ENCODE measurements around the gene IMMP2L. TPM values are rescaled to one million over a fixed set of nuclear protein-coding genes. Genes with fewer than 3 reads are reported as not detected.

The IMMP2L gene
- polyA plus RNA-seq, 4 donors: 10.5 to 20.1 (median 14.1) TPM

GRCh38 chr7:111495173-111495810 lies 67.0 kb downstream of the IMMP2L start:
- WGBS, 3 donors: 90 to 99% (median 98%) methylated on average over 2 of the region's 2 CpGs
- DNase-seq (no peak), FAIRE-seq (no peak)
- Histone ChIP-seq H3K36me3 (ENCODE audit: control insufficient read depth in 3 of 3, insufficient read depth in 2 of 3, low read depth in 1 of 3, low read length in 3 of 3) (peaks cover 0 to 2% (median 0%) of the 10 kb centered on the region in 3 donors), H3K9me3 (ENCODE audit: control insufficient read depth in 2 of 2, insufficient read depth in 1 of 2, low read depth in 1 of 2, low read length in 1 of 2) (peaks cover 0 to 2% of the 10 kb centered on the region in 2 donors), H3K27ac (ENCODE audit: low read depth in 1 of 3, low read length in 2 of 3) (no peak overlapping the region), H3K27me3 (ENCODE audit: control insufficient read depth in 3 of 3, insufficient read depth in 3 of 3, low read length in 3 of 3) (no peaks in the 10 kb centered on the region), H3K4me1 (ENCODE audit: control insufficient read depth in 3 of 3, insufficient read depth in 2 of 3, low read depth in 1 of 3, low read length in 2 of 3) (no peaks in the 10 kb centered on the region), H3K4me3 (ENCODE audit: low read depth in 1 of 3, low read length in 3 of 3) (no peak overlapping the region)

GRCh38 chr7:111492234-111492633 lies 70.1 kb downstream of the IMMP2L start:
- 82 to 95% (median 94%) methylated on average over 2 of the region's 2 CpGs for WGBS, 3 donors
- H3K9me3 ChIP-seq (ENCODE audit: control insufficient read depth in 2 of 2, insufficient read depth in 1 of 2, low read depth in 1 of 2, low read length in 1 of 2): peaks cover 0 to 2% of the 10 kb centered on the region in 2 donors
- H3K4me3 ChIP-seq (ENCODE audit: low read depth in 1 of 3, low read length in 3 of 3): no peak overlapping the region
- H3K27ac ChIP-seq (ENCODE audit: low read depth in 1 of 3, low read length in 2 of 3): no peak overlapping the region
- FAIRE-seq (no peak), DNase-seq (no peak)
- H3K27me3 ChIP-seq (ENCODE audit: control insufficient read depth in 3 of 3, insufficient read depth in 3 of 3, low read length in 3 of 3): no peaks in the 10 kb centered on the region
- no peaks in the 10 kb centered on the region for H3K4me1 ChIP-seq (ENCODE audit: control insufficient read depth in 3 of 3, insufficient read depth in 2 of 3, low read depth in 1 of 3, low read length in 2 of 3)
- H3K36me3 ChIP-seq (ENCODE audit: control insufficient read depth in 3 of 3, insufficient read depth in 2 of 3, low read depth in 1 of 3, low read length in 3 of 3): peaks cover 0 to 2% (median 0%) of the 10 kb centered on the region in 3 donors

- peak; percentile 89 for FAIRE-seq
Measured at GRCh38 chr7:111486472-111487142, 75.7 kb downstream of the IMMP2L start.

GRCh38 chr7:111485701-111486380 lies 76.5 kb downstream of the IMMP2L start:
- no peaks in the 10 kb centered on the region for H3K36me3 ChIP-seq (ENCODE audit: control insufficient read depth in 3 of 3, insufficient read depth in 2 of 3, low read depth in 1 of 3, low read length in 3 of 3)
- no peak overlapping the region for H3K4me3 ChIP-seq (ENCODE audit: low read depth in 1 of 3, low read length in 3 of 3)
- no peak for DNase-seq
- H3K27me3 ChIP-seq (ENCODE audit: control insufficient read depth in 3 of 3, insufficient read depth in 3 of 3, low read length in 3 of 3): no peaks in the 10 kb centered on the region
- H3K4me1 ChIP-seq (ENCODE audit: control insufficient read depth in 3 of 3, insufficient read depth in 2 of 3, low read depth in 1 of 3, low read length in 2 of 3): no peaks in the 10 kb centered on the region
- H3K9me3 ChIP-seq (ENCODE audit: control insufficient read depth in 2 of 2, insufficient read depth in 1 of 2, low read depth in 1 of 2, low read length in 1 of 2): no peaks in the 10 kb centered on the region
- H3K27ac ChIP-seq (ENCODE audit: low read depth in 1 of 3, low read length in 2 of 3): no peak overlapping the region
- 87 to 90% (median 90%) methylated on average over 4 of the region's 4 CpGs for WGBS, 3 donors
- FAIRE-seq: no peak

More at GRCh38 chr7:111486472-111487142, 75.7 kb downstream of the IMMP2L start:
- no peaks in the 10 kb centered on the region for H3K9me3 ChIP-seq (ENCODE audit: control insufficient read depth in 2 of 2, insufficient read depth in 1 of 2, low read depth in 1 of 2, low read length in 1 of 2)
- H3K4me1 ChIP-seq (ENCODE audit: control insufficient read depth in 3 of 3, insufficient read depth in 2 of 3, low read depth in 1 of 3, low read length in 2 of 3): no peaks in the 10 kb centered on the region
- no peaks in the 10 kb centered on the region for H3K36me3 ChIP-seq (ENCODE audit: control insufficient read depth in 3 of 3, insufficient read depth in 2 of 3, low read depth in 1 of 3, low read length in 3 of 3)
- H3K27me3 ChIP-seq (ENCODE audit: control insufficient read depth in 3 of 3, insufficient read depth in 3 of 3, low read length in 3 of 3): no peaks in the 10 kb centered on the region
- peak; percentile 55 to 58 for DNase-seq
- H3K4me3 ChIP-seq (ENCODE audit: low read depth in 1 of 3, low read length in 3 of 3): no peak overlapping the region
- no peak overlapping the region for H3K27ac ChIP-seq (ENCODE audit: low read depth in 1 of 3, low read length in 2 of 3)

- no peaks in the 10 kb centered on the region for H3K27me3 ChIP-seq (ENCODE audit: control insufficient read depth in 3 of 3, insufficient read depth in 3 of 3, low read length in 3 of 3)
- DNase-seq: no peak
- no peak for FAIRE-seq
- no peaks in the 10 kb centered on the region for H3K36me3 ChIP-seq (ENCODE audit: control insufficient read depth in 3 of 3, insufficient read depth in 2 of 3, low read depth in 1 of 3, low read length in 3 of 3)
- H3K27ac ChIP-seq (ENCODE audit: low read depth in 1 of 3, low read length in 2 of 3): no peak overlapping the region
- peaks cover 0 to 4% of the 10 kb centered on the region in 2 donors for H3K9me3 ChIP-seq (ENCODE audit: control insufficient read depth in 2 of 2, insufficient read depth in 1 of 2, low read depth in 1 of 2, low read length in 1 of 2)
- H3K4me1 ChIP-seq (ENCODE audit: control insufficient read depth in 3 of 3, insufficient read depth in 2 of 3, low read depth in 1 of 3, low read length in 2 of 3): no peaks in the 10 kb centered on the region
- no peak overlapping the region for H3K4me3 ChIP-seq (ENCODE audit: low read depth in 1 of 3, low read length in 3 of 3)
- 75 to 92% (median 91%) methylated on average over 2 of the region's 2 CpGs for WGBS, 3 donors
Measured at GRCh38 chr7:111483078-111483477, 79.2 kb downstream of the IMMP2L start.

- Histone ChIP-seq H3K9me3 (ENCODE audit: control insufficient read depth in 2 of 2, insufficient read depth in 1 of 2, low read depth in 1 of 2, low read length in 1 of 2) (peaks cover 0 to 4% of the 10 kb centered on the region in 2 donors), H3K4me1 (ENCODE audit: control insufficient read depth in 3 of 3, insufficient read depth in 2 of 3, low read depth in 1 of 3, low read length in 2 of 3) (no peaks in the 10 kb centered on the region), H3K4me3 (ENCODE audit: low read depth in 1 of 3, low read length in 3 of 3) (no peak overlapping the region), H3K27me3 (ENCODE audit: control insufficient read depth in 3 of 3, insufficient read depth in 3 of 3, low read length in 3 of 3) (no peaks in the 10 kb centered on the region), H3K36me3 (ENCODE audit: control insufficient read depth in 3 of 3, insufficient read depth in 2 of 3, low read depth in 1 of 3, low read length in 3 of 3) (no peaks in the 10 kb centered on the region), H3K27ac (ENCODE audit: low read depth in 1 of 3, low read length in 2 of 3) (no peak overlapping the region)
- FAIRE-seq: no peak
- 96 to 97% (median 97%) methylated on average over 4 of the region's 4 CpGs for WGBS, 3 donors
- DNase-seq: no peak
Measured at GRCh38 chr7:111477462-111478225, 84.6 kb downstream of the IMMP2L start.

- no peaks in the 10 kb centered on the region for H3K4me1 ChIP-seq (ENCODE audit: control insufficient read depth in 3 of 3, insufficient read depth in 2 of 3, low read depth in 1 of 3, low read length in 2 of 3)
- 81 to 93% (median 93%) methylated on average over 2 of the region's 2 CpGs for WGBS, 3 donors
- no peaks in the 10 kb centered on the region for H3K36me3 ChIP-seq (ENCODE audit: control insufficient read depth in 3 of 3, insufficient read depth in 2 of 3, low read depth in 1 of 3, low read length in 3 of 3)
- H3K27ac ChIP-seq (ENCODE audit: low read depth in 1 of 3, low read length in 2 of 3): no peak overlapping the region
- H3K4me3 ChIP-seq (ENCODE audit: low read depth in 1 of 3, low read length in 3 of 3): no peak overlapping the region
- no peak for DNase-seq
- H3K9me3 ChIP-seq (ENCODE audit: control insufficient read depth in 2 of 2, insufficient read depth in 1 of 2, low read depth in 1 of 2, low read length in 1 of 2): peaks cover 0 to 4% of the 10 kb centered on the region in 2 donors
- H3K27me3 ChIP-seq (ENCODE audit: control insufficient read depth in 3 of 3, insufficient read depth in 3 of 3, low read length in 3 of 3): no peaks in the 10 kb centered on the region
- no peak for FAIRE-seq
Measured at GRCh38 chr7:111476586-111477293, 85.6 kb downstream of the IMMP2L start.

GRCh38 chr7:111475959-111476358 lies 86.3 kb downstream of the IMMP2L start:
- no peak for DNase-seq
- 79 to 92% (median 89%) methylated on average over 1 of the region's 1 CpG for WGBS, 3 donors
- FAIRE-seq: no peak
- Histone ChIP-seq H3K27me3 (ENCODE audit: control insufficient read depth in 3 of 3, insufficient read depth in 3 of 3, low read length in 3 of 3) (no peaks in the 10 kb centered on the region), H3K4me3 (ENCODE audit: low read depth in 1 of 3, low read length in 3 of 3) (no peak overlapping the region), H3K27ac (ENCODE audit: low read depth in 1 of 3, low read length in 2 of 3) (no peak overlapping the region), H3K9me3 (ENCODE audit: control insufficient read depth in 2 of 2, insufficient read depth in 1 of 2, low read depth in 1 of 2, low read length in 1 of 2) (peaks cover 0 to 4% of the 10 kb centered on the region in 2 donors), H3K36me3 (ENCODE audit: control insufficient read depth in 3 of 3, insufficient read depth in 2 of 3, low read depth in 1 of 3, low read length in 3 of 3) (no peaks in the 10 kb centered on the region), H3K4me1 (ENCODE audit: control insufficient read depth in 3 of 3, insufficient read depth in 2 of 3, low read depth in 1 of 3, low read length in 2 of 3) (no peaks in the 10 kb centered on the region)

All from small intestine (tissue), 7 donors.